ENCODE measurements around the gene LIN37.
A peak's percentile ranks its signal among the peaks of the same experiment; 100 is the strongest.

LIN37 gene

GRCh38 chr19:35734273-35734672, 14.1 kb upstream of the LIN37 start:
- DNase-seq (ENCODE audit: low read depth in 2 of 2, low spot score in 1 of 2): no peak

- no peak for DNase-seq (ENCODE audit: low read depth in 2 of 2, low spot score in 1 of 2)
Observed at GRCh38 chr19:35734889-35735288, 13.5 kb upstream of the LIN37 start.

GRCh38 chr19:35736913-35737886, 11.2 kb upstream of the LIN37 start:
- no peak for DNase-seq (ENCODE audit: low read depth in 2 of 2, low spot score in 1 of 2)

GRCh38 chr19:35738021-35738886, 10.1 kb upstream of the LIN37 start:
- DNase-seq (ENCODE audit: low read depth in 2 of 2, low spot score in 1 of 2): no peak

- DNase-seq (ENCODE audit: low read depth in 2 of 2, low spot score in 1 of 2): no peak
Observed at GRCh38 chr19:35738887-35739229, 9.5 kb upstream of the LIN37 start.

- no peak for DNase-seq (ENCODE audit: low read depth in 2 of 2, low spot score in 1 of 2)
Observed at GRCh38 chr19:35739275-35740107, 8.9 kb upstream of the LIN37 start.

- no peak for DNase-seq (ENCODE audit: low read depth in 2 of 2, low spot score in 1 of 2)
Observed at GRCh38 chr19:35740108-35740422, 8.3 kb upstream of the LIN37 start.

GRCh38 chr19:35740423-35741202, 7.8 kb upstream of the LIN37 start:
- peak; percentile 88 to 91 for DNase-seq (ENCODE audit: low read depth in 2 of 2, low spot score in 1 of 2)

GRCh38 chr19:35741203-35741515, 7.2 kb upstream of the LIN37 start:
- DNase-seq (ENCODE audit: low read depth in 2 of 2, low spot score in 1 of 2): no peak

GRCh38 chr19:35742121-35742724, 6.2 kb upstream of the LIN37 start, which contains the start of gene IGFLR1:
IGFLR1 (minus strand) TSS chr19:35742452; CDS start chr19:35741180, 1,272 bp downstream.
- DNase-seq (ENCODE audit: low read depth in 2 of 2, low spot score in 1 of 2): peak; percentile 32 to 55

GRCh38 chr19:35743640-35744429, 4.5 kb upstream of the LIN37 start:
- no peak for DNase-seq (ENCODE audit: low read depth in 2 of 2, low spot score in 1 of 2)

GRCh38 chr19:35744430-35745327, 3.7 kb upstream of the LIN37 start:
- DNase-seq (ENCODE audit: low read depth in 2 of 2, low spot score in 1 of 2): peak; percentile 86 to 90

GRCh38 chr19:35745328-35746086, 2.9 kb upstream of the LIN37 start, which contains the start of the genes PSENEN and U2AF1L4:
PSENEN (plus strand) TSS chr19:35745651; CDS start chr19:35745931, 280 bp downstream.
U2AF1L4 (minus strand) TSS chr19:35745418; CDS start chr19:35745391, 27 bp downstream.
- DNase-seq (ENCODE audit: low read depth in 2 of 2, low spot score in 1 of 2): peak; percentile 84 to 96

GRCh38 chr19:35746087-35746462, 2.3 kb upstream of the LIN37 start:
- DNase-seq (ENCODE audit: low read depth in 2 of 2, low spot score in 1 of 2): no peak

- no peak for DNase-seq (ENCODE audit: low read depth in 2 of 2, low spot score in 1 of 2)
Observed at GRCh38 chr19:35746531-35746930, 1.8 kb upstream of the LIN37 start.

GRCh38 chr19:35750167-35750566, 1.8 kb downstream of the LIN37 start:
- no peak for DNase-seq (ENCODE audit: low read depth in 2 of 2, low spot score in 1 of 2)
